Esophagus (tissue), 2 donors: ENCODE measurements around the gene IGLON5. TPM values are rescaled to one million over a fixed set of nuclear protein-coding genes. Genes with fewer than 3 reads are reported as not detected.

Source experiments
- H3K27ac ChIP-seq, 2 donors: one replicate each; pipeline ENCODE4 v1.5.1; 2013; ENCODE audit warnings: low read depth in 2 of 2, mild to moderate bottlenecking in 2 of 2, inconsistent platforms in 1 of 2, low read length in 1 of 2, moderate library complexity in 1 of 2
- H3K27me3 ChIP-seq, 2 donors: one replicate each; pipeline ENCODE4 v1.6.1; 2013; ENCODE audit warnings: low read length in 2 of 2, control low read depth in 1 of 2, mild to moderate bottlenecking in 1 of 2; ENCODE audit not compliant: insufficient read depth in 2 of 2, control insufficient read depth in 1 of 2
- H3K36me3 ChIP-seq, 2 donors: one replicate each; pipeline ENCODE4 v1.6.1; 2013; ENCODE audit warnings: low read length in 1 of 2; ENCODE audit not compliant: control insufficient read depth in 2 of 2, insufficient read depth in 2 of 2
- H3K4me1 ChIP-seq, 2 donors: one replicate each; pipeline ENCODE4 v1.6.1; 2013; ENCODE audit warnings: low read length in 1 of 2; ENCODE audit not compliant: control insufficient read depth in 2 of 2, insufficient read depth in 2 of 2
- H3K4me3 ChIP-seq, 2 donors: one replicate each; pipeline ENCODE4 v1.5.1; 2013; ENCODE audit warnings: low read length in 2 of 2, mild to moderate bottlenecking in 2 of 2, low read depth in 1 of 2, moderate library complexity in 1 of 2
- H3K9me3 ChIP-seq, 2 donors: one replicate each; pipeline ENCODE4 v1.6.1; 2013; ENCODE audit warnings: mild to moderate bottlenecking in 2 of 2, low read depth in 1 of 2, low read length in 1 of 2, moderate library complexity in 1 of 2; ENCODE audit not compliant: control insufficient read depth in 2 of 2, insufficient read depth in 1 of 2
- WGBS, 2 donors: extraction: QIAGEN DNeasy Blood & Tissue Kit; methylation state at CpG; one replicate each; pipeline ENCODE4 v1.1.7; 2013; 5-methylcytosine and 5-hydroxymethylcytosine counted together
- polyA plus RNA-seq, 2 donors: library from polyadenylated mRNA; stranded (reverse); fragments of 200-250 nt; gene quantifications; one replicate each; pipeline ENCODE4 v1.2.3, GENCODE V29; 2013
- donor health status: healthy with polysubstance abuse.
- donor health status: Bipolar disorder and iron deficiency.

The IGLON5 gene
- polyA plus RNA-seq, 2 donors, result 0.15 to 0.22 TPM

DNA sequence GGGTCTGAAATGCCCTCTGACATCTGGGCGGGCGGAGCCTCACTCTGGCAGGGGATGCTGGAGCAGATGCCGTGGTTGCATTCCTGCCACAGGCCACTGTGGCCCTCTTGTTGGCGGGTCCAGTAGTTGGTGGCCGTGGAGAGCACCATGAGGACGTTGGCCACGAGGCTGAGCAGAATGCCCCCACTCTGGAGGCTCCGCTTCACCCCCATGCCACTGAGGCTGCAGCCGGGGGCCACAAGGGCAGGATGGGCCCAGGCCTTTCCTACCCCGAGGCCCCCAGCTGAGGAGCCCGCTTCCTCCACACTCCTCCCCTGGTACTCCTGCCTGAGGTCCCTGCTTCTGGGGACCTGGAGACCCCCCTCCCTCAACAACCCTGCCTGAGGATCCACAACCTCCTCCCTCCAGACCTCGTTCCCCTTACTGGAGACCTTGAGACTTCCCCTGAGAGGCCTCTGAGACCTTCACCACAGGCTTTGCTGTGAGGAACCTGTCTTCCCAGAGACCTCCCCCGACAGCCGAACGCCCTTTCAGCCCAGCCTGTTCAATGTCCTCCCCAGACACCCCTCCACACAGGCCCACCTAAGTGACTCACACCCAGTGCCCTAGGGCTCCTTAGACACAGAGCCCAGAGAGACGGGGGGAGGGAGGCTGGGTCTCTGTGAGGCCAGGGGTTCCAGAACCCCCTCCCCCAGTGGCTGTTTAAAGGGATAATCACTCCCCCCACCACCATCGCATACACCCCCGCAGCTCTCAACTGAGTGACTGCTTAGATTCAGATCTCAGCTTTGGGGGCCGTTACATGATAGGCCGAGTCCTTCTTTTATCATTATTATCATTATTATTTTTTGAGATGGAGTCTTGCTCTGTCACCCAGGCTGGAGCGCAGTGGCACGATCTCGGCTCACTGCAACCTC is 57.2 kb downstream of the IGLON5 start, which contains the start of gene CLDND2:
Gene CLDND2 (minus strand): TSS at position 638 of the 917 bp plus-strand sequence. CDS start 426 bp downstream, at position 212.
- H3K27me3 ChIP-seq, result no peaks in the 10 kb centered on the region
- peak within 1 kb of the TSS; percentile 94 to 98 for H3K27ac ChIP-seq
- no peaks in the 10 kb centered on the region for H3K9me3 ChIP-seq
- peaks cover 4 to 19% of the 10 kb centered on the region in 2 donors for H3K4me1 ChIP-seq
- H3K4me3 ChIP-seq, result peak within 1 kb of the TSS; percentile 84 to 86
- H3K36me3 ChIP-seq, result no peaks in the 10 kb centered on the region
- 62 to 66% methylated on average over 23 of the region's 23 CpGs for WGBS, 2 donors

DNA sequence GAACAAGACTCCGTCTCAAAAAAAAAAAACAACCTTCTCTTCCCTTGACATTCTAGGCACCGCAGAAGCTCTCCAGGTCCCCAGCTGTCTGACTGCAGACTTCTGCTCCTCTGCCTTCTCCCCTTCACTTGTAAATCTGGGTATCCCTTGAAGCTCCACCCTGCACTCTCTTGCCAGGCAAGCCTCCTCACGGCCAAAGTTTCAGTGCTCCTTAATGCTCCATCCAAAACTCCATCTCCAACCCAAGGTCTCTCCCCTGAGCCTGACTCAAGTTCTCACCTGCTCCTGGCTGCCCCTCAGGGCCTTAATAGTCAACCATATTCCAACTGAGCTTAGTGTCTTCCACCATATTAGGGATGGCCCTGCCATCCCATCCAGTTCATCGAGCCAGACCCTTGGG is 58.8 kb downstream of the IGLON5 start:
- Histone ChIP-seq H3K27me3 (no peaks in the 10 kb centered on the region), H3K9me3 (no peaks in the 10 kb centered on the region), H3K4me3 (no peak overlapping the region), H3K4me1 (peaks cover 0 to 7% of the 10 kb centered on the region in 2 donors), H3K36me3 (no peaks in the 10 kb centered on the region), H3K27ac (no peak overlapping the region)
- WGBS, 2 donors, result 63 to 79% methylated on average over 4 of the region's 4 CpGs

DNA sequence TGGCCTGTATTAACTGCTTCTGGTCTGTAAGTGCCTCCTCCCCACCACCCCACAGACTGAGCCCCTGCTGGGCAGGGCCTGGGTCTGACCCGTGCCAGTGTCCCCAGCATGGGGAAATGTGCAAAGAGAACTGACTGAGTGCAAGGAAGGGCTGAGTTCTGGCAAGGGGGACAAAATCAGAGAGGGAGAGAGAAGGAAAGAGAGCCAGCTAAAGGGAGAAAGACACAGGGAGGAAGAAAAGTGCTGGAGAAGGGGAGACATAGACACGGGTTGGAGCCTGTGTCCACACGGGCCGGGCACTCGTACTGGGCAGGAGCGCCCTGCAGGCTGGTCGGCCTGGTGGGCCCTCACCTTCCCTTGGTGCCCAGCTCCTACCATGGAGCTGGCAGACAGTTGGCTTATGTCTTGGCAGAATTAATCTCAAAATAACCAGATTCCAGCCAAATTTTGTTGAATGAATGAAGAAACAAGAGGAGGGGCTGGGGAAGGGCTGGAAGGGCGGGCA is 59.8 kb downstream of the IGLON5 start:
- WGBS, 2 donors, result 73 to 74% methylated on average over 8 of the region's 8 CpGs
- no peak overlapping the region for H3K27ac ChIP-seq
- no peak overlapping the region for H3K4me3 ChIP-seq
- H3K36me3 ChIP-seq, result no peaks in the 10 kb centered on the region
- H3K9me3 ChIP-seq, result no peaks in the 10 kb centered on the region
- H3K4me1 ChIP-seq, result peaks cover 0 to 5% of the 10 kb centered on the region in 2 donors
- H3K27me3 ChIP-seq, result no peaks in the 10 kb centered on the region

DNA sequence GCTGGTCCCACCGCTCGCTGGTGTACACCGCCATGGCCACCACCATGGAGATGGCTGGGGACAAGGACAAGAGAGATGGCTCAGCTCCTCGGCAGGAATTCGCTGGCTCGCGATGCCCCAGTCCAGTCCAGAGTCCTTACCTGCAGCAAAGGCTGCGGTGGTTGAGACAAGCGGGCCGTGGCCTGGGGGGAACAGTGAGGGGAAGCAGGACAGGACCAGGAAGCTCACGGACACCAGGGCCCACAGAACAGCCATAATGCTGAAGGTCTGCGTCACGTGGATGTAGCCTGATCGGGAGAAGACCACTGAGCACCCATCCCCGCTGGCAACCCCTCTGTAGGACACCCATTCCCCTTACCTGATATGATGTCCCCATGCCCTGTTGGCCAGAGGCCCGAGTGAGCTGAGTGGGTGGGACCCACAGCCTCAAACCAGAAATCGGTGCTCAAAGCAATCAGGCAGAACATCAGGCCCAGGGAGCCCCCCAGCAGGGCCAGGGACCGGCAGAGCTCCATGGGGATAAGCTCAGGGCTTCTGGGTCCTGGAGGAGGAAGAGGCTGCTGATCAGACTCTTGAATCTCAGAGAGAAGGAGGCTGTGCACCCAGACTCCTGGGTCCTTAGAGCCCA is 60.7 kb downstream of the IGLON5 start:
- Histone ChIP-seq H3K27ac (peak overlapping the region; percentile 4 to 65), H3K27me3 (no peaks in the 10 kb centered on the region), H3K36me3 (no peaks in the 10 kb centered on the region), H3K9me3 (no peaks in the 10 kb centered on the region), H3K4me3 (peak overlapping the region in 1 of 2 donors; percentile 8), H3K4me1 (peaks cover 0 to 5% of the 10 kb centered on the region in 2 donors)
- 78 to 79% methylated on average over 18 of the region's 18 CpGs for WGBS, 2 donors

GRCh38 chr19:51372649-51373504 is 61.4 kb downstream of the IGLON5 start, which contains the start of gene NKG7:
NKG7 (minus strand) TSS chr19:51372654; CDS start chr19:51372535, 119 bp downstream.
- Histone ChIP-seq H3K36me3 (no peaks in the 10 kb centered on the region), H3K4me1 (peaks cover 0 to 5% of the 10 kb centered on the region in 2 donors), H3K9me3 (no peaks in the 10 kb centered on the region), H3K4me3 (peak within 1 kb of the TSS in 1 of 2 donors; percentile 8), H3K27me3 (no peaks in the 10 kb centered on the region), H3K27ac (peak within 1 kb of the TSS; percentile 4 to 65)
- 47 to 49% methylated on average over 9 of the region's 9 CpGs for WGBS, 2 donors

DNA sequence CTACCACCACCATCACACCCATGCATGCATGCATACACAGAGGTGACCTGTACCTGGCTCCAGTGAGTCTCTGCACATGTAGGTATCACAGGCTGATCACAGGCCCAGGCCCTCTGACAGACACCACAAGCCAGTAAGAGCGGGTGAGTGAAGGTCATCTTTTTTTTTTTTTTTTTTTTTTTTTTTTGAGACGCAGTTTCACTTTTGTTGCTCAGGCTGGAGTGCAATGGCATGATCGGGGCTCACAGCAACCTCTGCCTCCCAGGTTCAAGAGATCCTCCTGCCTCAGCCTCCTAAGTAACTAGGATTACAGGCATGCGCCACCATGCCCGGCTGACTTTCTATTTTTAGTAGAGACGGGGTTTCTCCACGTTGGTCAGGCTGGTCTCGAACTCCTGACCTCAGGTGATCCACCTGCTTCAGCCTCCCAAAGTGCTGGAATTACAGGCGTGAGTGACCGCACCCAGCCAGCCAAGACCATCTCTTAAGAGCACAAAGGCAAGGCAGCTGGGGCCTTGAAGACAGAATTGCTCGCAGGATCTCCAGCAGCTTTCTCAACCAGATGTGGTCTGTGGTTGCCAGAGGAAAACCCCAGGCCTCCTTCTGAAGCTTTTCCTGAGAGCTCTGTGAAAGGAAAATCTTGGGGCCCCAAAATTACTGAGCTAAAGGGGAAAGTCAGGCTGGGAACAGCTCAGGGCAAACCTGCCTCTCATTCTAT is 64.2 kb downstream of the IGLON5 start:
- Histone ChIP-seq H3K27me3 (no peaks in the 10 kb centered on the region), H3K27ac (no peak overlapping the region), H3K9me3 (no peaks in the 10 kb centered on the region), H3K4me3 (no peak overlapping the region), H3K36me3 (no peaks in the 10 kb centered on the region), H3K4me1 (no peaks in the 10 kb centered on the region)
- WGBS, 2 donors, result 68 to 74% methylated on average over 10 to 11 of the region's 11 CpGs

DNA sequence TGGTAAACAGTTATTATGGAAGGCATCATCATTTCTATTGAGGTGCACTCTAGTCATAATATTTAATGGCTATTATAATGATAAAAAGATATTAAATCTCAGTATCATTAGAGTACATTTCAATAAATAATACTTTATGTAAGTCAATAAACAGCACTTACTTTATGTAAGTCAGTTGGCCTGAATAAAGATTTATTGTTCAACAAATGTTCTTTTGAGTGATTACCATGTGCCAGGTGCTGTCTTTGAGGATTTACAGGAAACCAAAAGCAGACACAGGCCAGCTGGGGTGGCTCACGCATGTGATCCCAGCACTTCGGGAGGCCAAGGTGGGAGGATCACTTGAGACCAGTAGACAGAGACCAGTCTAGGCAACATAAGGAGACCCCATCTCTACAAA is 66.0 kb downstream of the IGLON5 start:
- Histone ChIP-seq H3K27ac (no peak overlapping the region), H3K27me3 (no peaks in the 10 kb centered on the region), H3K4me3 (no peak overlapping the region), H3K36me3 (no peaks in the 10 kb centered on the region), H3K9me3 (no peaks in the 10 kb centered on the region), H3K4me1 (no peaks in the 10 kb centered on the region)
- 84 to 85% methylated on average over 2 of the region's 2 CpGs for WGBS, 2 donors

- no peaks in the 10 kb centered on the region for H3K4me1 ChIP-seq
- H3K9me3 ChIP-seq, result no peaks in the 10 kb centered on the region
- no peaks in the 10 kb centered on the region for H3K36me3 ChIP-seq
- H3K27me3 ChIP-seq, result no peaks in the 10 kb centered on the region
- no peak overlapping the region for H3K27ac ChIP-seq
- 91 to 95% methylated on average over 9 of the region's 9 CpGs for WGBS, 2 donors
- H3K4me3 ChIP-seq, result no peak overlapping the region
Measured at GRCh38 chr19:51380379-51380778, 68.9 kb downstream of the IGLON5 start.
